Umbilical cord (tissue), 2 donors: ENCODE measurements around the gene PRAMEF9. TPM values are rescaled to one million over a fixed set of nuclear protein-coding genes. Genes with fewer than 3 reads are reported as not detected.
"Not testable (repeated sequence)": the region's sequence is repeated elsewhere in the genome, so short reads cannot be mapped to it uniquely, and the experiment has no call there.

ENCODE experiments used
- DNase-seq: peaks from one replicate; pipeline ENCODE4 v3.0.0-alpha.2; 2015; ENCODE audit warnings: low spot score
- total RNA-seq: library from RNA; depleted of rRNA; stranded (reverse); fragments of >200 nt; gene quantifications from one replicate; pipeline ENCODE4 v1.2.3, GENCODE V29; 2014; ENCODE audit warnings: low replicate concordance; ENCODE audit not compliant: insufficient read depth

Gene PRAMEF9
- total RNA-seq, result not detected

DNA sequence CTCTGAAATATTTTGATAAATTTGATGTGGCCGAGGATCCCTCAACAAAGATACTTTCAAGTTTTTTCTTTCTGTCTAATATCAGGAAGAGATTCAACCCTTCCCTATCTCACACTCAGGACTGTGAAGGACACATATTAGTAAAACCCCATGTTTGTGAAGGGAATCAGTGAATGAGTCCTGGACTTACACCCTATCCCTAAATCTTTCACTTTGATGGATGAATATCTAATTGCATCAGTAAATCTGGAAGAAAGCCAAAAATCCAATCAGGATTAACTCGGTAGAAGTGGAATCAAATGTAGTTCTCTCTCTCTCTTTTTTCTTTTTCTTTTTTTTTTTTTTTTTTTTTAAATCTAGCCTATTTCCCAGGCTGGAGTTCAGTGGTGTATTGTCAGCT lies at the start of gene PRAMEF9:
Gene PRAMEF9 (plus strand): TSS at position 301 of the 400 bp plus-strand sequence. CDS start 3,433 bp downstream, outside the sequence.
- DNase-seq, result not testable (repeated sequence)

DNA sequence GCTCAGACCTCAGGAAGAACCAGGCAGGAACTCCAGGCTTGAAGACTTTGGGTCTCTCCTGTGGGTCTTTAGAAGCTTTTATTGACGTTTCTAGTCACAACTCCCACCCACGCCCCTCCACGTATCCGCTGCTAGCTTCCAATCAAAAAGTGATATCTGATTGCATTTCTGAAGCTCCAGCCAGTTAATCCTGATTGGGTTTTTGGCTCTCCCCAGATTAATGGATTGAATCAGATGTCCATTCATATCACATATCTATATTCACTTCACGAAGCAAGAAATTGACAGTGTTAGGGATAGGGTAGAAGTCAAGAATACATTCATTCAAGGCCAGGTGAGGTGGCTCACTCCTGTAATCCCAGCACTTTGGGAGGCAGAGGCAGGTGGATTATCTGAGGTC lies 15.7 kb upstream of the PRAMEF9 start, which contains the start of gene PRAMEF26:
Gene PRAMEF26 (minus strand): TSS at position 101 of the 400 bp plus-strand sequence. CDS start 2,914 bp downstream, outside the sequence.
- DNase-seq, result not testable (repeated sequence)

DNA sequence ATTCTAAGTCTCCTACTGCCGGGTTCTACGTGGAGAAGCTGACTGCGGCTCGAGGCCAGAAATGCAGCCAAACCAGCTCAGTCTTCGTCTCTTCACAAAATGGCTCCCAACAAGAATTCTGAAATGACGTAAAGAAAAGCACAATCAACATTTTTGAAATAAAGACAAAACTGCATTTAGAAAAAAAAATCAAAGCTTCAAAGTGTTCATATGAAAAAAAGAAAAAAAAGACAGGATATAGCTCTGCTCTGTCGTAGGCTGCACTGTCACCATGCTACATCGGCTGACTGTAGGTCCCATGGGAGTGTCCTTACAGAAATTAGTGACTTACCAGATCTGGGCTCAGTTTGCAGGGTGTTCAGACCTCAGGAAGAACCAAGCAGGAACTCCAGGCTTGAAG lies 6.1 kb upstream of the PRAMEF9 start, which contains the start of gene HNRNPCL4:
Gene HNRNPCL4 (minus strand): TSS at position 101 of the 400 bp plus-strand sequence. CDS start 164 bp downstream, outside the sequence.
- not testable (repeated sequence) for DNase-seq

DNA sequence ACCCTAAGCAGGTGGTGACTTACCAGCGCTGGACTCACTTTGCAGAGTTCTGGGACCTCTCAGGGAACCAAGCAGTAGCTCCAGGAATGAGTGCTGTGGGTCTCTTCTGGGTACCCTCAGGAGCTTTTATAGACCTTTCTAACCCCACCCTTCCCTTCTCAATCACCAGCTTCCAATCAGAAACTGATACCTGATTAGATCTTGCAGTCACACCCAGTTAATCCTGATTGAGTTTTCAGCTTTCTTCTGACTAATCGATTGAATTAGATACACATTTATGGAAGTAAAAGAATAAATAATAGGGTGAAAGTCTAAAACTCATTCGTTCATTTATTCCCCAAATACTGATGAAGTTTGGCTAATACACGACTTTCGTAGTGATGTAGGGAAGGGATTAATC lies 29.7 kb downstream of the PRAMEF9 start, which contains the start of gene PRAMEF13:
Gene PRAMEF13 (minus strand): TSS at position 101 of the 400 bp plus-strand sequence. CDS start 1,820 bp downstream, outside the sequence.
- DNase-seq, result not testable (repeated sequence)

DNA sequence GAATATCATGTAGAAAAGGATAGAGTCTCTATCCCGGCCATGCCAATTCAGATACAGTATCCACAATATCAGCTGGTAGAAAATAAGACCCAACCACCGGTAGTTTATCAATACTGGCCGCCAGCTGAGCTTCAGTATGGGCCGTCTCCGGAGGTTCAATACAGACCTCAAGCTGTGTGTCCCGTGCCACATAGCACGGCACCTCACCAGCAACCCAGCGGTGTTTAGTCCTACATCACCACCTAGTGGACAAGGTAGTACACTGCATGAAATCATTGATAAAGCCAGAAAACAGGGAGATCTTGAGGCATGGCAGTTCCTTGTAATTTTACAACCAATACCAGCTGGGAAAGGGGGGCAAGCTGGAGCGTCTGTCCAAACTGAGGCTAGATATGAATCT lies 37.1 kb downstream of the PRAMEF9 start:
- not testable (repeated sequence) for DNase-seq

DNA sequence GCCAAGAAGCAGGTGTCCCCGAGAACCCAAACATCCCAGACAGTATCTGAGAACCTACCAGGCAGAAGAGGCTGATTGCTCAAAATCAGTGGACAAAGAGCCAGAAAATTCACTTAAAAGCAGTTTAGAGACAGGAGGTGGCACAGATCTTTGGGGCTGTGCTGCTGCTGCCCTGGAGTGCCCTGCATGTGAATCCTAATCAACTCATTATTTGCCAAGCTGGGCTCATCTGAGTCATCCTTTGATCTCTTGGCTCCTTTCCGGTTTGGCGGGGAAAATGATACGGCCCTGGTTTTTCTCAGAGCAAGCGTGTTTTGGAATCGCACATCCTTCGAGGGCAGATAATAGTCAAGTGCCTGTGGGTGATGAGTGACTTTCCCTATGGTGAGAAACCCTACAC lies 45.0 kb downstream of the PRAMEF9 start:
- not testable (repeated sequence) for DNase-seq

DNA sequence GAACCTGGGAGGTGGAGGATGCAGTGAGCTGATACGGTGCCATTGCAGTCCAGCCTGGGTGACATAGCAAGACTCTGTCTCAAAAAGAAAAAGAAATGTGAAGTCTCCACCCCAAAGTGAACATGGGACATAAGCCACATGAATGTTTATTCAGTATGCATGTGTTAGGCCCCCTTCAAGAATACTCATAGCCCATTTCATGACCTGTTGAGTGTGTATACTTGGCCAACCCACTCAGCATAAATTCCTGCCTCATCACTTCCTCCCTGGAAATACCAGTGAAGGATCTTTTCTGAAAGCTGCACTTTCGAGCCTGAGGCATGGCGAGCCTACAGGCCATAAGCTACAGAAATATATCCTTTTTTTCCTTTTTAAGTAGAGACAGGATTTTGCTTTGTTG lies 47.6 kb downstream of the PRAMEF9 start:
- DNase-seq, result not testable (repeated sequence)

DNA sequence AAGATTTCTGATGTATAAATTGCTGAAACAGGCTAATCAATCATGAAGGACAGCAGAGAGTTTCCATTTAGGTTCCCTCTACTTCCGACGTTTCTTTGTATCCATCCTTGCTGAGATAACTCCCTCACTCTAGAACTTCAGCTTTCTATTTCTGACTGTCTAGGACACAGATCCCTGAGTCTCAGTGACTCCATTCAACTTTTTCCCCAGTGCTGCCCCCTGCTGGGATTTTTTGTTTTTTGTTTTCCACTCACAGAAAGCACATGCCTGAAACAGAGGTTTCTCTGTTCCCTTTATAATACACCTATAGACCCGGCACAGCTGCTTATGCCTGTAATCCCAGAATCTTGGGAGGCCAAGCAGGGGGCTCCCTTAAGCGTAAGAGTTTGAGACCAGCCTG lies 51.1 kb downstream of the PRAMEF9 start:
- not testable (repeated sequence) for DNase-seq

DNA sequence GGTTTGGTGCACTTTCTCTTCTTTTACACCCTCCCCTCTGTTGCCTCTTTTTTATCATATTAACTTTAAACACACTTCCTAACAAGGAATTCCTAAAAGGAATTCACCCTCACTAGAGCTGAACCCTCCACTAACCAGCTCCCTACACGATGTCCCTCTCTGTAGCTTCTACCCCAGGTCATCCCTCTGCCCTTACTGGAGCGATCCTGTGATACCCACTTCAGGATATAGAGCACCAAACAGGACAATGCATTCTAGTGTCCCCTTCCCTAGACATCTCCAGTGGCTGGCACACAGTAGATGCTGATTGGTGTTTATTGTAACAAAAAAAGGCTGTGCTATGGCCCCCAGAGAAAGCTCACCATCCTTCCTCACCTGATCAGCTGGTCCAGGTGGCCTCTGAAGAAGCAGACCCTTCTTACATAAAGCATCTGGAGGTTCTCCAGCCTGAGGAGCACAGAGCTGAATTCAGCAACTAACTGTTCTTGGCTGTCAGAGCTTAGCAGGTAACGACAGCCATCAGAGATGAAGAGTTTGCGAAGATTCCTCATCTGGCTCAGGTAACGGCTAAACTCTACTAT lies 52.9 kb downstream of the PRAMEF9 start:
- DNase-seq, result no peak

DNA sequence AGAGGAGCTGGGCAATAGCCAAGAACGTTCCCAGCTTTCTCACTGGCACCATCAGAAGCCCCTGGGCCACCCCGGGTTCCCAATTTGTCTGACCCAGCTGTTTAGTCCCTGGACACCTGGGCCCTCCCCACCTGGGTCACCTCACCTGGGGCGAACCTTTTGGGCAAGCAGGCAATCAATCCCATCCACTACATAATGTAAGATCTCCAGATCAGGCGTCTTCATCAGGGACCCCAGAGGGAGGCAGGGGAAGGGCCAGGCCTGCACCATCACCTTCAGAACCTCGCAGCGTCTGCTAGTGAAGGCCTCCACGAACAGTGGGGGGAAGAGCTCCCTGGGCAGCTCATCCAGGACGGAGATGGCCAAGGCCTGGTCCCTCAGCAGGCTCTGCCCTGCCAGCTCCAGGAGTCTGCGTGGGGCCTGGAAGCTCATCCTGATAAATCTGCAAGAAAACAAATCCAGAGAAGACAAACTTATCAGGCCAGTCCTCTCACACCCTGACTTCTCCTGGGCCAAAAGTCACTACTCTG lies 54.1 kb downstream of the PRAMEF9 start, which contains the start of gene PRAMEF18:
Gene PRAMEF18 (minus strand): TSS at position 480 of the 530 bp plus-strand sequence. CDS start 48 bp downstream, at position 432.
- DNase-seq, result not testable (repeated sequence)

DNA sequence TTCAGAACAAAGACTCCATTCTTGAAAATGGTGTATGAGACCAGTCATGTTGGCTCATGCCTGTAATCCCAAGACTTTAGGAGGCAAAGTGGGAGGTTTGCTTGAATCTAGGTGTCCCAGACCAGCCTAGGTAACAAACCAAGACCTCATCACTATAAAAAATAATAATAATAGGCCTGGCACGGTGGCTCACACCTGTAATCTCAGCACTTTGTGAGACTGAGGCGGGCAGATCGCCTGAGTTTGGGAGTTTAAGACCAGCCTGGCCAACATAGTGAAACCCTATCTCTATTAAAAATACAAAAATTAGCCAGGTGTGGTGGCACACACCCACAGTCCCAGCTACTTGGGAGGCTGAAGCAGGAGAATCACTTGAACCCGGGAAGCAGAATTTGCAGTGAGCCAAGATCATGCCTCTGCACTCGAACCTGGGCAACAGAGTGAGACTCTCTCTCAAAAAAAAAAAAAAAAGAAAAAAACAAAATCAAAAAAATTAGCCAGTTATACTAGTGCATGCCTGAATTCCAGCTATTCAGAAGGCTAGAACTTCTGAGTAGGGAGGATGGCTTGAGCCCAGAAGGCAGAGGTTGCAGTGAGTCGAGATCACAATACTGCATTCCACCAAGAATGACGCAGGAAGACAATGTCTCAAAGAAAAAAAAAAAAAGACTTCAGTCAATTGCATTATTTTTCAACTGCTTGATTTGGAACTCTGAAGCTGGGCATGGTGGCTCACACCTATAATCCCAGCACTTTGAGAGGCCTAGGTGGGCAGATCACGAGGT lies 55.8 kb downstream of the PRAMEF9 start:
- DNase-seq, result not testable (repeated sequence)

DNA sequence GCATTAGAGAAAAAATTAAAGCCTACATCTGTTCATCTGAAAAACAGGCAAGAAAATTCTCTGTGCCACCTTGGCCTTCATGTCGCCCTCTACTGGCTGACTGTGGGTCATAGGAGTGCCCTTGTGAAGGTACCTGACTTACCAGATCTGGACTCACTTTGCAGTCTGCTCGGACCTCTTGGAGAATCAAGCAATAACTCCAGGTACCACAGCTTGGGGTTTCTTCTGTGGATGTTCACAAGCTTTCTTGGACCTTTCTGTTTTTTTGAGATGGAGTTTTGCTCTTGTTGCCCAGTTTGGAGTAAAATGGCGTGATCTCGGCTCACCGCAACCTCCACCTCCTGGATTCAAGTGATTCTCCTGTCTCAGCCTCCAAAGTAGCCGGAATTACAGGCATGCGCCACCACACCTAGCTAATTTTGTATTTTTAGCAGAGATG lies 56.7 kb downstream of the PRAMEF9 start:
- no peak for DNase-seq

Other genes with a start within 250 kb of the PRAMEF9 start
- not detected for gene PRAMEF6, start 224.3 kb upstream of the PRAMEF9 start, total RNA-seq
- not detected for gene PRAMEF27, start 115.3 kb upstream of the PRAMEF9 start, total RNA-seq
- gene HNRNPCL3, start 111.1 kb upstream of the PRAMEF9 start, total RNA-seq, result 2.9 TPM
- gene PRAMEF25, start 101.1 kb upstream of the PRAMEF9 start, total RNA-seq, result not detected
- gene HNRNPCL2, start 55.0 kb upstream of the PRAMEF9 start, total RNA-seq, result 2.2 TPM
- not detected for gene PRAMEF26, start 15.8 kb upstream of the PRAMEF9 start, total RNA-seq
- gene HNRNPCL4, start 6.2 kb upstream of the PRAMEF9 start, total RNA-seq, result not detected
- not detected for gene PRAMEF13, start 29.6 kb downstream of the PRAMEF9 start, total RNA-seq
- 1.4 TPM for gene PRAMEF18, start 54.3 kb downstream of the PRAMEF9 start, total RNA-seq
- gene PRAMEF5, start 82.3 kb downstream of the PRAMEF9 start, total RNA-seq, result not detected
- 0.48 TPM for gene PRAMEF8, start 113.3 kb downstream of the PRAMEF9 start, total RNA-seq
- gene PRAMEF33, start 131.7 kb downstream of the PRAMEF9 start, total RNA-seq, result not detected
- 0.48 TPM for gene PRAMEF15, start 143.7 kb downstream of the PRAMEF9 start, total RNA-seq
- gene PRAMEF14, start 175.3 kb downstream of the PRAMEF9 start, total RNA-seq, result not detected
- not detected for gene PRAMEF19, start 200.1 kb downstream of the PRAMEF9 start, total RNA-seq
- gene PRAMEF17, start 217.8 kb downstream of the PRAMEF9 start, total RNA-seq, result 1.9 TPM
- not detected for gene PRAMEF20, start 238.6 kb downstream of the PRAMEF9 start, total RNA-seq